ENCODE results near the gene HLA-DOA.

Gene HLA-DOA

DNA sequence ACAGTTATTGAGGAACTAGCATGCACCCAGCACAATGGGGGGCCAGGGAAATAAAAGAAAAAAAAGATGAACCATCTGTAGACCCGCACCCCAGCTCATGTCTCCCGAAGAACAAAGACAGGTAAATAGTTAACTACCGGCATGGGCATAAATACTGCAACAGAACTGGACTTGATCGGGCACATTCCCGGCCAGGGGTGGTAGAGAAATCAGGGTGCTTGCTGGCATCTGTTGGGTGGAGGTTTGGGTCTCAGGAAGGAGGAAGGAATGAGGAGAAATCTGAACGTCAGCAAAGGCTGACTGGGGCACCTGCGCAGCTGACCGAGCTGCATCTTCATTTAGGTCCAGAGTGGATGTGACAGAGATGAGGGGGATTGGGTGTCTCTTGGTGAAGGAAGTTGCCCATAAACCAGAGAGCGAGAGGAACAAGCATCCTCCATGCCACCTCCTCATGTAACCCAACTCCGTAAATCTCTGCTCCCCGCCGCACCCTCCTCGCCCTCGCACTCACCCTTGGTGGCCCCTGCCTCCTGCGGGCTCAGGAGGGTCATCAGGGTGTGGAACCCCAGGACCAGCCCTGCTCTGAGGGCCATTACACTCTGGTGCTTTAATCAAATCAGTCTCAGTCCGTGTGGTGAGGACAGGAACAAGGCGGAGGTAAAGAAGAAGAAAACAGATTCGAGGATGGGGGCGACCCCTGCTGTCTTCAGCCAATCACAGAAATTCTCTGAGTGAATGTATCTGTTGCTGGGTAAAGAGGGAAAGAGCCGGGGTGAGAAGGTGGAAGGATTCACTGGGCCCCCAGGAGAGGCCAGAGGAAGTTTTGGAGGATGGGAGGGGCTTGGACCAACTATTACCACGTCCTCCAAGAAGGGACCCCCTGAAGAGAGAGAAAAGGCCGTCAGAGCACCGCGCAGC is at the start of gene HLA-DOA:
Gene HLA-DOA, minus strand, starts transcription at position 648 of the 918 bp plus-strand sequence.
- DNase-seq (ENCODE audit: low read depth, low spot score): no peak

DNA sequence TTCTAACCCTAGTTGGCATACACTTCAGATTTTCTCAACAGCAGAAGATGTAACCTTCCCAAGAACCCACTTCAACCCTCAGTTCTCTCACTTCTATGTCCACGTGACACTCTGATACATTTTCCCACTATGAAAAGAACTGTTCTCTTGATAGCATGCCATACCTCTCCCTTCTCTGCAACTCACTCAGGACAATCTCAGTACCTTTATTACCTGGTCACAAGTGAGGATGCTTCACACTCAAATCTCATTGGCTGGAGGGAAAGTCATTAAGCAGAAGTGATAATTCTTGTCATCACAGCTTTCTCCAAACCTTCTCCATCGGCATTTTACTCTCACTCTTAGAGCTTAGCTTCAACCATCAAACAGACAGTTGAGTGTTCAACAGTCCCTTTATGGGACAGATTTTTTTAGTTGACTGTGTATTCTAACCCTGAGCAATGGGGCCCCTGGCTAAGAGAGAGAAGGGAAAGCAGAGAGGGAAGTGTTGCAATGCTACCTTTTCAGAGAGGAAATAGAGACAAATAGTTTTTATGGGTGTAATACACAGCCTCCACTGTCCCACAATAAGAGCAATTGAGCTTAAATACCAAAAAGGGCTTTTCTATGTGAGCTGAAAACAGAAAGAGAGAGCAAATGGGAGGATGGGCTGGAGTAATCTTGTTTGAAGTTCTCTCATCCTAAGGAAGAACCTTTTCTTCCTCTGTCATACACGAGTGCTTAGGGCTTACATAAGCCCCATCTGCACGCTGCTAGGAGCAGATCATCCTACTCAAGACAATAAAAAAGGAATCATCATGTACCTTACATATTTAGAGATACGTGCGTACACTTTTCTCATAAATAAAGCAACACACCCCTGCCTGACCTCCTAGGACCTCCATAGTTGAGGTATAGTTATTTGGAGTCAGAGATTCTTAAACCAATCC is 48.1 kb upstream of the HLA-DOA start:
- no peak for DNase-seq (ENCODE audit: low read depth, low spot score)

DNA sequence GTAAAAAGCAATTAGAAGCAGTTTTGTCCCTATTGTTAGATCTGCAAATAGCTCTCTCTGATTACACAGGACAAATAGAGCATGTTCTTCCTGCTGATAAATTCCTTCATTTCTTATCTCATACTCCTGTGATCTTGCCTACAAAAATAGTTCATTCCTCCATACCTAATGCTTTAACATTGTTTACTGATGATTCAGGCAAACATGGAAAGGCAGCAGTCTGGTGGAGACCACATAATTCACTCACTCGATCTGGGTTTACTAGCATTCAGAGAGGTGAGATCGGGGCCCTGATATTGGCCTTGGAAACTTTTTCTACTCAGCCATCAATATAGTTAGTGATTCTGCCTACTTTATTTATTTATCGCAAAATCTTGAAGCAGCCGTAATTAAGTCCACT is 43.8 kb upstream of the HLA-DOA start:
- no peak for DNase-seq (ENCODE audit: low read depth, low spot score)

DNA sequence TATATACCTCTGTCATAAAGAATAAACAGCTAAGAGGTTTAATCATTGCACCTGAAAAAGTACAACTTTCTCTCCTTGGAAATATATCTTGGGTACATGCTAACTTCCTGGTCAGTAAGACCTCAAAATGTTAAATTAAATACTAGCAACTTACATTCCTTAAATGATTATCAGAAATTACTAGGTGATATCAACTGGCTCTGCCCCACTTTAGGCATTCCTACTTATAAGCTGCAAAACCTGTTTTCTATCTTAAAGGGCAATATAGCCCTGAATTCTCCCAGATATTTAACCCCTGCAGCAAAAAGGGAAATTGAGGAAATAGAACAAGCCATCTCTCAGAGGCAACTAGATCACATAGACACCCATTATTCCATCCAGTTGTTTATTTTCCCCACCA is 43.2 kb upstream of the HLA-DOA start:
- no peak for DNase-seq (ENCODE audit: low read depth, low spot score)

DNA sequence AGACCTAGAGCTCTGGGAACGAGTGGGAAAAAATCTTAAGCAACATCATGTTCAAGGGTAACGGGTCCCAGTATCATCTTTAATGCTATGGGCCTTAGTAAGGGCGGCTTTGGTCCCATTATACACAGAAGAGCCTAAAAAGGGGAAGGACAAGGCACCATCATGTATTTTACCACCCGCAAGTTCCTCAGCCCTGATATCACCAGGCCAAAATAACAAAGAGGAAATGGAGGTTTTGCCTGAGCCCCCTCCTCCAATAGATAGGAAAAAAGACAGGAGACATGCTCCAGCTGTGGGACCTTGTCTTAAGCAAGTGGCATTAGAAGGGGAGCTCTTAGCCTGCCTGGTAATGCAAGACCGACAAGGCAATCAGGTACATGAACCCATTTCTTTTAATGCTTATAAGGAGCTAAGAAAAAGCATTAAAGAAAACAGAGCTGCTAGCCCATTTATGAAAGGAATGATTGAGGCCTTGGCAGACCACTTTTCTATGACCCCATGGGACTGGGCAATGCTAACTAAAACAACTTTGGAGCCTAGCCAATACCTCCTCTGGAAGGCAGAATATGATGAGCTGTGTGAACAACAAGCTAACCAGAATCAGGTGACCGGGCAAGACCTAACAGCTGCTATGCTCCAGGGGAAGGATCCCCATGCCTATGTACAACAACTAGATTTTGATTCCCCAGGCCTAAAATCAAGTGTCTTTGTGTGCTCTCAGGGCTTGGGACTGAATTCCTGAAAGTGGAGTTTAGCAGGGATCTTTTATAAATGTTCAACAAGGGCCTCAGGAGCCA is 40.8 kb upstream of the HLA-DOA start:
- DNase-seq (ENCODE audit: low read depth, low spot score): no peak

DNA sequence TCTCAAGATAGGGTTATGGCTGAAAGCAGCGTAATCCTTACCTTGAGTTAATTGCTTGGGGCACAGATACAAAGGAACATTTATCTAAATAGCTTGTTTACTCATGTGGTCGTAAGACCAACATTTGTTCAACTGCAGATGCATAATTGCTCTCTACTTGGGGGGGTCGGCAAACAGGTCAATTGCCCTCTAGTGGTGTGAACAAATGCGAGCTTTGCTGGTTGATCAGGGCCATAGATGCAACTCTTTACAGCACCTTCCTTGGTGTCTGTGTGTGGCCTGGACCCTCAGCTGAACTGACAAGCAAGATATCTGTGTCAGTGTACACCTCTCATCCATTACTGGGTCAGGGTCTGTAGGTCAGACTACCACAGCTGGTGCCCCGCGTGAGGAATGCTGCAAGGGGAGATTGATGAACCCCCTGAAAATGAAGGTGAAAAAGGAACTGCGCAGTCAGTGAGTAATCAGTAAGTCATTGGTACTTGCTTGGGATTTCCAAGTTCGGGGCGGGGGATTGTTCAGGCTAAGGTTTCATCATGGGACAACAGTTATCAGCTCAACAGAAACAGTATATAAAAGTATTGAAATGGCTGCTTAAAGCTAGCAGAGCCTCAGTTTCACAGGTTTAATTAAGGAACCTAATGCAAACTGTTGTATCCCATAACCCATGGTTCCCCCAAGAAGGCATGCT is 40.1 kb upstream of the HLA-DOA start:
- no peak for DNase-seq (ENCODE audit: low read depth, low spot score)

DNA sequence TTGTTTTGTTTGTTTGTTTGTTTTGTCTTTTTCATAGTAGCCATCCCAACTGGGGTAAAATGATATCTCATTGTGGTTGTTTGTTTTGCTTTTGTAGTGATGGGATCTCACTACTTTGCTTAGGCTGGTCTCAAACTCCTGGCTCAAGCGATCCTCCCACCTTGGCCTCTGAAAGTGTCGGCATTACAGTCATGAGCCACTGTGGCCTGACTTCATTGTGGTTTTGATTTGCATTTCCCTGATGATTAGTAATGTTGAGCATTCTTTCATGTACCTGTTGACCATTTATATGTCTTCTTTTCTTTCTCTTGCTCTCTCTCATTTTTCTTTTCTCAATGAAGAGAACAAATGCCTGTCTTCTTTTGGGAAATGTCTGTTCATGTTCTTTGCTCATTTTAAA is 30.8 kb upstream of the HLA-DOA start:
- DNase-seq (ENCODE audit: low read depth, low spot score): no peak

DNA sequence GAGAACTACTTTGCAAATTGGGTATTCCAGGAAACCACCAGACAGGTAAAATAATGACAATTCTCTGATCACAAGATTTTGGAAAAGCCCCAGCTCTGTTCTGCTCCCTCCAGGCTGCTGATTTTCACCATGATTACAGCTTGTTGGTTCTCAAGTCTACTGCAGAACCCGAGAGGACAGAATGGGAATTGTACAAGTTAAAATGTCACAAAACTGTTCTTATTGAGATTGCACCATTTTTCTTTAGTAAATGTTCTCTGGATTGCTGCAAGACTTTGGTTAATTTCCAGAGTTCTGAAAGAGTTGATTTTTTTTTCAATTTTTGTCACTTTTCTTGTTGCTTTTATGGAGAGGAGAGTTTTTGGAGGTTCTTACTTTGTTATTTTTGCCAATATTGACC is 27.1 kb upstream of the HLA-DOA start:
- DNase-seq (ENCODE audit: low read depth, low spot score): no peak

DNA sequence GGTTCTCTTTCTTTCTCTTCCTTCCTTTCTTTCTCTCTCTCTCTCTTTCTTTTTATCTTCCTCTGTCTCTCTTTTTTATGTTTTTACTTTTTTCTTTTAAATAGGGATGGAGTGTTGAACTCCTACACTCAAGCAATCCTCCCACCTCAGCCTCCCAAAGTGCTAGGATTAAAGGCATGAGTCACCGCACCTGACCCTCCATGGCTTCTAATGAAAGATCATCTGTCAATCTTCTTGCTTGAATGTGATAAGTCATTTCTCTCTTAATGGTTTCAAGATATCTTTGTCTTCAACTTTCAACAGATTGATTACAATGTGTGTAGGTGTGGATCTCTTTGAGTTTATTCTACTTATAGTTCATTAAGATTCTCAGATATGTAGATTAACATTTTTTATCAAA is 25.2 kb upstream of the HLA-DOA start:
- no peak for DNase-seq (ENCODE audit: low read depth, low spot score)

DNA sequence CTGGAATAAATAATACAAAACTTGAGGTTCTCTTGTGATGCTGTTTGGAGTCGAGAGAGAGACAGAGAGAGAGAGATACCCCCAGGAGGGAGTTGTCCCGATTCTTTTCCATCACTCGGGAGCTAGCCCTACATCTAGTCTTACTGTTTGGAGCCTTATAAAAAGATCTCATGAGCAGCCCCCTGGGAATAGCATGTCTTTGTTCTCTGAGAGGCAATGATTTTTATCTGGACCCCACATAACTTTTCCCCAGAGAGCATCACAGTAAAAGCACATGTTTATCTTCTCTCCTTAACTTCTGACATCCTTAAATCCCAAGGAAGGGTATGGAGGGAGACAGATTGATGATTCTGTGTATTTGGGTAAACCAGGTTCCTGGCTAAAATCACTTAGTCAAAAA is 20.9 kb upstream of the HLA-DOA start:
- no peak for DNase-seq (ENCODE audit: low read depth, low spot score)

DNA sequence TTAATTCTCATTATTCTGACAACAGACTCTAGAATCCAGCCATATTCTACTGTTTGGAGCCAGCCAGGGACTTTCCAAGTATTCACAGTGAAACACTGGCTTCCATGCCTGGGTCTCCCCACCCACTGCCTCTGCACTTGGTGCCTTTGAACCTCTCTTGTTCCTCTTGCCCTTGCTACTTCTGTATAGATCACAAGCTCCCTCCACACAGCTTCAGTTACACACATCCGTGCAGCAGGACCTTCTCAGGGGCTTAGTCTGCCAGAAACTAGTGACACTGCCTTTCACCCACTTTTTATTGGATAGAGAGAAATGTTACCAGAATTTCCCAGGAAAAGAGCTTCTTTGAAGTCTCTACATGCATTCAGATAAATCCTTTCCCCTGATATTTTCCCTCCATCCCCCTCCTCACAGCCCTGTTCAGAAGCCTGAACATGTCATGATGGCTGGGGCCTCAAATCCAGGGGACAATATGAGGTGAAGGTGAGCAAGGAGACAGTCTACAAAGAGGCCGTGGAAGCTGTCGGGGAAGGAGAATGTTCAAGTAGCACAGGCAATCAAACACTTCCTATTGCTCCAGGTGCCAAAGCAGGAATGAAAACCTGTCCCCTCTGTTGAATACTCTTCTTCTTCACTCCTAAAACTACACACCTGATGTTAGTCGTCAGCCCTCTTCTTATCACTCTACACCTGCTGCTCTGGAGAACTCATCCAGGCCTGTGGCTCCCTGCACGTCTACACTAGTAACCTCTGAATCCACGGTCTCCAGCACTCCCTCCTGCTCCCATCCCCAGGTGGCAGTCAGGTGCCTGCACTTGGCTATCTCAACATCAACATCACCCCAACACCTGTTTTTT is 20.2 kb upstream of the HLA-DOA start:
- no peak for DNase-seq (ENCODE audit: low read depth, low spot score)

DNA sequence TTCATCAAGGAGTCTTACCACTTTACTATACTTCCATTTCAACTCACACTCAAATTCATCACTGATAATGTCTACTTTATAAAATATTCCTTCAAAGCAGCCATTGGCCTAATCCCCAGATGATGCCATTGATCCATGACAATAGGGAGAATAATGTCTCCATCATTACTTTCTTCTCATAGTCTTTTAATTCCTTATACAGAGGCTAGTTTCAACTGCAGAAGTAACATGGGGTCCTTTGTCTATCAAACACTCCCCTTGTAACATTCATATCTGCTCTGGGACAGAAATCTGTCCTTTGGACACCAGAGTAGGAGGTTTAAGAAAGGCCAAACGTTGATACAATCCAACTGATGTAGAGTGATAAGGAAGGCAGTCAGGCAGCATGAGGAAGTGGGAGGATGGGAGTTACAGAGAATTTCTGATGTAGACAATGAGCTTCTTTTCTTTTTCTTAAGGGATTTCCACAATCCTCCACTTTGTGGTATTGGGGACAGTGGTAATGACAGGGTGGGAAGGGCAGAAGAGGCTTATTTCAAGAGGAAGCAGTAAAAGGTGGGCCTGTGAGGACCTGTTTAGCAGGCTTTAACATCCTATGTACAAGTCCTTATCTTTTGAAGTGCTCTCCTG is 18.9 kb upstream of the HLA-DOA start:
- no peak for DNase-seq (ENCODE audit: low read depth, low spot score)

DNA sequence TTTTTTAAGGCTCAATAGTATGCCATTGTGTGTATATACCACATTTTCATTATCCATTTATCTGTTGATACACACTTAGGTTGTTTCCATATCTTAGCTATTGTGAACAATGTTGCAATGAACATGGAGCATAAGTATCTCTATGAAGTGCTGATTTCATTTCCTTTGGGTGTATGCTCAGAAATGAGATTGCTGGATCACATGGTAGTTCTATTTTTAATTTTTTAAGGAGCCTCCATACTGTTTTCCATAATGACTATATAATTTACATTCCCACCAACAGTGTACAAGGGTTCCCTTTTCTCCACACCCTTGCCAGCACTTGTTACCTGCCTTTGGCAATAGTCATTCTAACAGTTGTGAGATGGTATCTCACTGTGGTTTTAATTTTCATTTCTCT is 15.1 kb upstream of the HLA-DOA start:
- no peak for DNase-seq (ENCODE audit: low read depth, low spot score)

DNA sequence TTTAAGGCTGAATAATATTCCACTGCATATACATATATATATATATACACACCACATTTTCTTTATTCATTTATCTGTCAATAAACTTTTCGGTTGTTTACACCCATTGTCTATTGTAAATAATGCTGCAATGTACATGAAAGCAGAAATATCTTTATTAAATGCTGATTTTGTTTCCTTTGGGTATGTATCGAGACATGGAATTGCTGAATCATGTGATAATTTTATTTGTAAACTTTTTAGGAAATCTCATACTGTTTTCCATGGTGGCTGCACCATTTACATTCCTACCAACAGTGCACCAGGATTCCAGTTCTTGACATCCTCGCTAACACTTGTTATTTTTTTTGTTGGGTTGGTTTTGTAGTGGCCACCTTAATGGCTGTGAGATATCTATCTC is 14.1 kb upstream of the HLA-DOA start:
- DNase-seq (ENCODE audit: low read depth, low spot score): no peak

DNA sequence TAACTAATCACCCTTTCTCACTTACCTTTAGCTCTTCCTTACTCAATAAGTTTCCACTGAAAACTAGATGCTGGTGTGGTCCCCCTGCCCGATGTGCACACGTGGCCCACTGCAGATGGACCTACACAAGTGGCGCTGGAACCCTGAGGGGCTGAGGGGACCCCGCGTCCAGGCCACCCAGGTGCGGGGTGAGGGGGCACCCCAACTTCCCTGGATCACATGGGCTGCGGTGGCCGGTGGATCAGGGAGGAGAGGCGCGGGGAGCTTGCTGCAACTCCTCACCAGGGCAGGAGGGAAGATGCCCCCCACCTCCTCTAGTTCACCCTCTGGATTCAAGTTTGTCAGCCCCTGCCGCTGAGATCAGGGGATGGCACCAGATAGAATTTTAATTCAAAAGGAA is 12.5 kb upstream of the HLA-DOA start:
- no peak for DNase-seq (ENCODE audit: low read depth, low spot score)

DNA sequence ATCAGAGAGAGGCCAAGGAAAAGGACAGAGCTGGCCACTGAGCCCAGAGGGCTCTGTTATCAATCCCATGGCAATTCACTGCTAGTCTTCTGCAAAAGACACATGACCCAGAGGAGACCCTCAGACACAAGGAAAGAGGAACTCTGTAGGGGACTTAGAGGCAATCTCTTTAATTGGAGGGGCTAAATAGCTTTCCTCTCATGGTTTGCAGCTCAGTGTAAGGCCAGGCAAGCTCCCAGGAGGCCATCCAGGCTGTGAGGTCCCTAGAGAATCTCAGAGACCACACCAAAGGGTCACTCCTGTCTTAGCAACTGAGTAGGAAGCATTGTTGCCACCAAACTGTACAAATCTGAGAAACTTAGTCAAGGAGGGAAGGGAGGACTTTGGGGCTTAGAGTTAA is 10.0 kb upstream of the HLA-DOA start:
- DNase-seq (ENCODE audit: low read depth, low spot score): no peak

DNA sequence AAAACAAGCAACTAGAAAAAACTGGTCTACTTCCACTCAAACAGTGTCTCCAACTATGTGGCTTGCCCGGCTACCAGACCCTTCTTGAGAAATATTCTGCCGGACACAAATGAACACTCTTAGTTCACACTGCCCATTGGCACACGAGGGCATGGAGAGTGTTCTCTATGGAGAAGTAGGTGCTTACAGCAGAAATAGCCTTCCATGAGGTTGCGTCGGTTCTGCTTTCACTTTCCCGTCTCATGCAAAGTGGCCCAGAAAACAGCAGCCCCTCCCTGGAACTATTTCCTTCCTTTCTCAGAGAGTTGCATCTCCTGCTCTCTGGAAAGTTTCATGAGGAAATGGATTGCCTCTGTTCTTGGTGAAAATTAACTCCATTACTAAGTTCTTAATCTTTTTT is 9.5 kb upstream of the HLA-DOA start:
- no peak for DNase-seq (ENCODE audit: low read depth, low spot score)

DNA sequence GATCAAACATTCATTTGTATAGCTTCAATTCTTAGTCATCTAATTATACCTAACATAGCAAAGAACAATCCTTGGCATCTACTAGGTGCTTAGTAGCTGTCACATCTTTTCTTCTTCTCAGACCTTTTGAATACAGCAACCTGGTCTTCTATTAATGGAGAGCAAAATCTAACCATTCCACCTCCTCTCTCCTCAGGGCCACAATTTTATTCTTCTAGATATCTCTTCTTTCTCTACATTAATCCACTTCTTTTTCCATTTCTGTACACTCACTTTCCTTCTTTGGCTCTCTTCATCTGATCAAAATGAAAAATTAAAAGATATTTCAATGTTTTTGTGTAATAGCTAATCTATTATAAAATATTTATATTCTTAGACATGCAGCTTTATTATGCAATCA is 9.0 kb upstream of the HLA-DOA start:
- no peak for DNase-seq (ENCODE audit: low read depth, low spot score)

DNA sequence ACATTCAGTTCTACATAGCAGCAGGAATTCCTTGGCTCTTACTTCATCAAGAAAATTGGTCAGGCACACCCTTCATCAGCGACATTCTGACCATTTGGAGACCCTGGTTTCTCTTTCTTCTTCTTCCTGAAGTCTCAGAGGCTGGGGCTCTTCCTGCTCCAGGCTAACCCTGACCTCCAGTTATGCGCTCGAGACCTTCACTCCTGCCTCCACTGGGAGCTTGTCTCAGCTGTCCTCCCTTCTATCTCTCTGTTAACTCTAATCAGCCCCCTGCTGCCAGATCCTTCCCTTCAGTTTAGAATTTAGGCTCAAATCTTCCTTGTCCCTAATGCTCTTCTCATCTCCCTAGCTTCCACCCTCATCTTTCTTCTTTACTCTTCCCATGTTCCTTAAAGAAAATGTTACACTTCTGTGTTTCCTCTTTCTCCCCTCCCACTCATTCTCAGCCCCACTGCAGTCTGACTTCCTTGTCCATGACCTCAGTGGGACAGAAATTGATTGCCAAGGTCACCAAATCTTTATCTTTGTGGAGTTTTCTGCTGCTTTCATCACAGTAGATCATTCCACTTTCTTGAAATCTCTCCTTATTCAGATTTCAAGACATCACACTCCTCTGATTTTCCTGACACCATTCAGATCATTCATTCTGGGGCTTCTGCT is 8.4 kb upstream of the HLA-DOA start:
- no peak for DNase-seq (ENCODE audit: low read depth, low spot score)

Measured in brain pericyte (primary cell).